GM12878 (cell line): ENCODE measurements around the gene SSR2. TPM values are rescaled to one million over a fixed set of nuclear protein-coding genes. Genes with fewer than 3 reads are reported as not detected.

ENCODE experiments used
- ATAC-seq: fragments of 200-7000 bp; cut with Tn5 transposase; 3 replicates; pipeline ENCODE4 v1.9.1; 2020; ENCODE audit warnings: mild to moderate bottlenecking, moderate library complexity
- BruUV-seq: library from RNA; stranded (reverse); fragments of 400-500 nt; replicated peaks from 2 replicates; lab custom pipeline; 2021; lab: Mats Ljungman, UMichigan
- CTCF ChIA-PET: fragments of 300-600 bp; sonication (Branson Sonifier 250); formaldehyde crosslinking; extraction: SDS; loops from one replicate; lab custom pipeline; 2021; ENCODE audit warnings: inconsistent platforms; lab: Yijun Ruan, JAX
- POLR2A ChIA-PET: fragments of 350-600 bp; formaldehyde crosslinking; extraction: SDS; loops from one replicate; lab custom pipeline; 2021; ENCODE audit warnings: inconsistent platforms; lab: Charles Lee
- RAD21 ChIA-PET: fragments of 300-600 bp; sonication (Branson Sonifier 250); formaldehyde crosslinking; loops from one replicate; lab custom pipeline; 2023; ENCODE audit warnings: antibody characterized with exemption; ENCODE audit not compliant: unreplicated experiment; lab: Charles Lee
- SMC1A ChIA-PET: fragments of 300-600 bp; sonication (Branson Sonifier 250); formaldehyde crosslinking; loops from one replicate; lab custom pipeline; 2023; ENCODE audit not compliant: unreplicated experiment, uncharacterized antibody; lab: Charles Lee
- DNase-seq: peaks from one replicate; pipeline ENCODE4 v3.0.0-alpha.2; 2011; ENCODE audit warnings: low read depth, low spot score
- FAIRE-seq: peaks from 3 replicates; lab custom pipeline; 2011; peaks lifted over from hg19 to GRCh38; lab: Jason Lieb, UNC
- H2AFZ ChIP-seq: 2 replicates; pipeline ENCODE4 v1.6.0; 2011; ENCODE audit warnings: low read depth, low read length, control low read depth; ENCODE audit not compliant: control insufficient read depth
- H3K27ac ChIP-seq: 2 replicates; pipeline ENCODE4 v1.5.1; 2011; ENCODE audit warnings: control low read depth; ENCODE audit not compliant: control insufficient read depth, insufficient read depth
- H3K27me3 ChIP-seq, 2 experiments: replicated peaks in 1 of 2; 2 replicates each; pipeline versions ENCODE4 v1.6.0 to v1.6.1; 2011; ENCODE audit warnings: low read length in 1 of 2; ENCODE audit not compliant: control insufficient read depth in 2 of 2, insufficient read depth in 2 of 2
- H3K36me3 ChIP-seq, 2 experiments: 2 replicates each; pipeline ENCODE4 v1.5.1; 2011; ENCODE audit warnings: low read length in 1 of 2; ENCODE audit not compliant: control insufficient read depth in 2 of 2, insufficient read depth in 2 of 2
- H3K4me1 ChIP-seq: 2 replicates; pipeline ENCODE4 v1.6.1; 2011; ENCODE audit warnings: mild to moderate bottlenecking, low read length, moderate library complexity, mixed read lengths; ENCODE audit not compliant: control insufficient read depth, insufficient read depth
- H3K4me2 ChIP-seq: 2 replicates; pipeline ENCODE4 v1.6.0; 2011; ENCODE audit warnings: control low read depth; ENCODE audit not compliant: control insufficient read depth, insufficient read depth
- H3K4me3 ChIP-seq: fragments of 200-600 bp; sonication (generic); 2 replicates; pipeline ENCODE4 v1.5.1; 2016
- H3K79me2 ChIP-seq: 2 replicates; pipeline ENCODE4 v1.6.0; 2011; ENCODE audit warnings: low read length; ENCODE audit not compliant: control insufficient read depth, insufficient read depth
- H3K9ac ChIP-seq: 2 replicates; pipeline ENCODE4 v1.8.0; 2011; ENCODE audit warnings: low read length, control low read depth, mixed read lengths; ENCODE audit not compliant: control insufficient read depth, insufficient read depth
- H3K9me3 ChIP-seq: replicated peaks from 3 replicates; pipeline ENCODE4 v1.5.1; 2011; ENCODE audit warnings: mild to moderate bottlenecking, low read length; ENCODE audit not compliant: control insufficient read depth, insufficient read depth
- H4K20me1 ChIP-seq: 2 replicates; pipeline ENCODE4 v1.6.0; 2011; ENCODE audit not compliant: control insufficient read depth, insufficient read depth
- ATF2 ChIP-seq: IDR thresholded peaks from 2 replicates; pipeline ENCODE4 v1.6.1; 2012; ENCODE audit warnings: low read length, inconsistent platforms
- BHLHE40 ChIP-seq, 2 experiments: fragments of 450-650 bp in 1 of 2; IDR thresholded peaks; 2 replicates each; pipeline ENCODE4 v1.6.1; 2011 to 2017; ENCODE audit warnings: low read depth in 2 of 2, borderline replicate concordance in 1 of 2, improper control_type of control experiment in 1 of 2, low read length in 1 of 2, mild to moderate bottlenecking in 1 of 2
- CHD1 ChIP-seq: IDR thresholded peaks from 2 replicates; pipeline ENCODE4 v1.6.1; 2012; ENCODE audit warnings: low read depth, low read length, improper control_type of control experiment
- DPF2 ChIP-seq: fragments of 450-650 bp; IDR thresholded peaks from 2 replicates; pipeline ENCODE4 v1.6.1; 2017; ENCODE audit warnings: mild to moderate bottlenecking
- E2F4 ChIP-seq: IDR thresholded peaks from 2 replicates; pipeline ENCODE4 v1.6.1; 2012; ENCODE audit warnings: low read depth, low read length, improper control_type of control experiment
- ETV6 ChIP-seq, 2 experiments: fragments of 450-650 bp in 1 of 2; IDR thresholded peaks in 1 of 2; conservative IDR thresholded peaks in 1 of 2; 2 replicates each; pipeline ENCODE4 v1.6.1; 2014; ENCODE audit warnings: antibody characterized with exemption in 1 of 2, borderline replicate concordance in 1 of 2, low read depth in 1 of 2, mild to moderate bottlenecking in 1 of 2, moderate library complexity in 1 of 2
- GATAD2B ChIP-seq: fragments of 450-650 bp; conservative IDR thresholded peaks from 2 replicates; pipeline ENCODE4 v1.6.1; 2017; ENCODE audit warnings: low read depth, mild to moderate bottlenecking, moderate library complexity
- JUNB ChIP-seq: IDR thresholded peaks from 2 replicates; pipeline ENCODE4 v1.6.1; 2016; ENCODE audit warnings: antibody characterized with exemption, mild to moderate bottlenecking
- MAX ChIP-seq: IDR thresholded peaks from 2 replicates; pipeline ENCODE4 v1.6.1; 2012; ENCODE audit warnings: low read depth, low read length, improper control_type of control experiment
- MTA2 ChIP-seq: fragments of 450-650 bp; IDR thresholded peaks from 2 replicates; pipeline ENCODE4 v1.6.1; 2016; ENCODE audit warnings: low read depth, mild to moderate bottlenecking, moderate library complexity
- NKRF ChIP-seq: fragments of 450-650 bp; conservative IDR thresholded peaks from 2 replicates; pipeline ENCODE4 v1.6.1; 2017; ENCODE audit warnings: mild to moderate bottlenecking, moderate library complexity
- POLR2A ChIP-seq: IDR thresholded peaks from 2 replicates; pipeline ENCODE4 v1.6.1; 2011; ENCODE audit warnings: low read depth, mild to moderate bottlenecking, low read length
- POLR2AphosphoS5 ChIP-seq: IDR thresholded peaks from 2 replicates; pipeline ENCODE4 v1.6.1; 2011; ENCODE audit warnings: mild to moderate bottlenecking, low read length, inconsistent platforms
- RELB ChIP-seq: fragments of 450-650 bp; IDR thresholded peaks from 2 replicates; pipeline ENCODE4 v1.6.1; 2017; ENCODE audit warnings: low read depth, mild to moderate bottlenecking, moderate library complexity
- TAF1 ChIP-seq: IDR thresholded peaks from 2 replicates; pipeline ENCODE4 v1.6.1; 2011; ENCODE audit warnings: mild to moderate bottlenecking, low read depth, low read length, borderline replicate concordance
- WGBS: methylation state at CpG from one replicate; pipeline ENCODE4 v1.1.6; 2016; ENCODE audit warnings: low lambda C conversion rate; ENCODE audit not compliant: insufficient replicate concordance, insufficient coverage; ENCODE audit errors: missing lambda C conversion rate; 5-methylcytosine and 5-hydroxymethylcytosine counted together
- in situ Hi-C: fragments of 300-500 bp; cut with MboI; formaldehyde crosslinking; loops from 9 replicates; pipeline ENCODE4 v1.14.3; 2018; ENCODE audit warnings: mixed read lengths
- intact Hi-C: fragments of 100-400 bp; cut with micrococcal nuclease; formaldehyde crosslinking; loops from one replicate; pipeline ENCODE4 v1.14.2; 2022; ENCODE audit not compliant: unreplicated experiment
- polyA plus RNA-seq, 11 experiments: library from polyadenylated mRNA; depleted of rRNA in 4 of 11; unstranded in 6 of 11; stranded (reverse) in 5 of 11; fragments of >200 nt; fragmentation: Nextera tagmentation in 4 of 11; fragmentation: Illumina TruSeq in 1 of 11; extraction: Ambion mirVana in 4 of 11; extraction: Trizol in 1 of 11; gene quantifications; 1 replicate in 1 of 11; 2 replicates in 10 of 11; pipeline versions ENCODE4 v1.2.1 to v1.2.3, GENCODE V29; 2011 to 2016; ENCODE audit warnings: inconsistent platforms in 2 of 11, missing spikeins in 2 of 11, low read depth in 1 of 11
- total RNA-seq, 4 experiments: library from RNA; depleted of rRNA in 3 of 4; stranded (reverse); fragments of >200 nt in 3 of 4; fragmentation: Illumina TruSeq in 1 of 4; extraction: Trizol in 1 of 4; gene quantifications; 2 replicates each; pipeline versions ENCODE4 v1.2.1 to v1.2.3, GENCODE V29; 2013 to 2021

Gene SSR2
- total and polyA plus RNA-seq, 10 of the 15 experiments (the other 5 are each of a cell fraction or from before 2014, with no cell fraction given): 207 to 553 (median 315) TPM

GRCh38 chr1:155978325-155978972, 42.3 kb downstream of the SSR2 start, which contains the start of gene ARHGEF2:
Gene ARHGEF2, minus strand, starts transcription at chr1:155978547. Its CDS starts 120 bp downstream, at chr1:155978427.
- DNase-seq (no peak), ATAC-seq (peak; percentile 78), FAIRE-seq (no peak)
- ChIA-PET RAD21 (interaction anchor here (0.6 to 14.4 kb wide), 16 partner anchors 11 to 1043 kb away, joined by 3 to 214 read pairs (median 11); partner anchors contain the start of genes KHDC4, RXFP4 and SYT11), CTCF (interaction anchor here (0.9 to 14.7 kb wide), 10 partner anchors 11 to 88 kb away, joined by 3 to 227 read pairs (median 6); partner anchors contain the start of genes KHDC4 and RXFP4), SMC1A (interaction anchor here (0.6 to 16.7 kb wide), 12 partner anchors 8 to 787 kb away, joined by 3 to 229 read pairs (median 8); partner anchors contain the start of genes KHDC4, RXFP4 and SYT11), POLR2A (interaction anchor here (0.6 to 14.9 kb wide), 13 partner anchors 11 to 157 kb away, joined by 3 to 273 read pairs (median 15); partner anchors contain the start of genes GON4L, KHDC4, RXFP4 and SYT11)
- in situ Hi-C loops: no loop called here
- WGBS: 2% methylated on average over 38 of the region's 52 CpGs
- Histone ChIP-seq H3K36me3 (peaks cover 0 to 2% of the 10 kb centered on the region in 2 experiments; a peak in 1 of 4 replicates), H2AFZ (peak within 1 kb of the TSS; percentile 30), H3K79me2 (peaks cover 82% of the 10 kb centered on the region), H3K4me3 (peak within 1 kb of the TSS; percentile 100), H3K9ac (peak within 1 kb of the TSS; percentile 95), H3K9me3 (no peaks in the 10 kb centered on the region), H3K27me3 (no peaks in the 10 kb centered on the region), H3K4me1 (peaks cover 28% of the 10 kb centered on the region), H3K4me2 (peak within 1 kb of the TSS; percentile 86), H3K27ac (peak within 1 kb of the TSS; percentile 97), H4K20me1 (peaks cover 4% of the 10 kb centered on the region; the same call in 1 of the 2 replicates)
- intact Hi-C loops: loop anchor here (2.0 to 5.0 kb wide), 2 partner anchors 40 to 74 kb away; partner anchors contain the start of genes LAMTOR2 and UBQLN4
- no TSS peak for BruUV-seq
- TF ChIP-seq POLR2A: peak; percentile 91
- TF ChIP-seq ATF2: no peak
- peak; percentile 37; the same call in 1 of the 2 replicates for TF ChIP-seq CHD1
- no peak; a peak in 1 of 4 replicates for TF ChIP-seq ETV6 (conservative IDR thresholded peaks at IDR 0.05 in 1 of 2, IDR thresholded peaks at IDR 0.05 in 1 of 2; ENCODE audit: borderline replicate concordance in 1 of 2, low read depth in 1 of 2)
- TF ChIP-seq GATAD2B: 0 out of 2 replicates have a peak, but pooled peaks have one; percentile 21
- TF ChIP-seq MAX: peak; percentile 42; the same call in 1 of the 2 replicates
- no peak for TF ChIP-seq JUNB
- TF ChIP-seq BHLHE40 (IDR thresholded peaks at IDR 0.05; ENCODE audit: borderline replicate concordance in 1 of 2, low read depth in 2 of 2, low read length in 1 of 2): peak; percentile 90 to 94
- peak; percentile 11; the same call in 1 of the 2 replicates for TF ChIP-seq MTA2
- 0 out of 2 replicates have a peak, but pooled peaks have one; percentile 44 for TF ChIP-seq RELB
- peak; percentile 74 for TF ChIP-seq POLR2AphosphoS5
- peak; percentile 94 for TF ChIP-seq TAF1
- TF ChIP-seq DPF2: peak; percentile 70
- TF ChIP-seq NKRF: peak; percentile 55; the same call in 1 of the 2 replicates
- TF ChIP-seq E2F4: no peak
